Cardiac ventricle fibroblast (primary cell): Measurements from ENCODE around the gene BATF3. TPM values are rescaled to one million over a fixed set of nuclear protein-coding genes. Genes with fewer than 3 reads are reported as not detected.

ENCODE experiments used
- total RNA-seq: library from RNA; depleted of rRNA; stranded (reverse); fragments of >200 nt; gene quantifications from 2 replicates; pipeline ENCODE4 v1.2.3, GENCODE V29; 2015

BATF3 gene
- total RNA-seq, result not detected in 2 replicates

GRCh38 chr1:212699625-212700222, at the start of gene BATF3:
Gene BATF3, minus strand, starts transcription at chr1:212699840. Its CDS starts 78 bp downstream, at chr1:212699762.

Other genes starting within 250 kb of the BATF3 start
- 0.62 and 2.4 TPM in 2 replicates for gene ATF3, start 91.1 kb downstream of the BATF3 start, total RNA-seq
- 13.3 and 20.0 TPM in 2 replicates for gene NSL1, start 91.9 kb upstream of the BATF3 start, total RNA-seq
- 8.0 and 9.8 TPM in 2 replicates for gene TATDN3, start 92.1 kb upstream of the BATF3 start, total RNA-seq
- not detected in 2 replicates for gene SPATA45, start 147.8 kb upstream of the BATF3 start, total RNA-seq
- gene FLVCR1, start 158.4 kb upstream of the BATF3 start, total RNA-seq, result 1.6 and 3.0 TPM in 2 replicates